HCT116 (cell line): ENCODE data around the gene PRCD. TPM values are rescaled to one million over a fixed set of nuclear protein-coding genes. Genes with fewer than 3 reads are reported as not detected.

Source experiments
- ATAC-seq: fragments of 200-7000 bp; cut with Tn5 transposase; 2 replicates; pipeline ENCODE4 v1.9.1; 2020; ENCODE audit warnings: mild to moderate bottlenecking, moderate library complexity
- BruUV-seq: library from RNA; stranded (reverse); fragments of 400-500 nt; replicated peaks from 2 replicates; lab custom pipeline; 2021; lab: Mats Ljungman, UMichigan
- CTCF ChIA-PET: fragments of 300-600 bp; sonication (Branson Sonifier 250); formaldehyde crosslinking; loops from one replicate; lab custom pipeline; 2021; ENCODE audit warnings: antibody characterized with exemption; lab: Charles Lee
- POLR2A ChIA-PET: fragments of 300-600, 350-600 bp; sonication (Branson Sonifier 250); formaldehyde crosslinking; loops from one replicate; lab custom pipeline; 2021; ENCODE audit warnings: antibody characterized with exemption; lab: Charles Lee
- RAD21 ChIA-PET, 2 experiments: fragments of 300-600 bp; sonication (Branson Sonifier 250); formaldehyde crosslinking; loops; one replicate each; lab custom pipeline; 2023; ENCODE audit warnings: low total read pairs in 2 of 2; ENCODE audit not compliant: uncharacterized antibody in 2 of 2, unreplicated experiment in 2 of 2, low non-redundant PET in 1 of 2; lab: Charles Lee
- DNase-seq: peaks from one replicate; pipeline ENCODE4 v3.0.0-alpha.2; 2010; ENCODE audit warnings: low read depth, low spot score
- H2AFZ ChIP-seq: fragments of 200-600 bp; shearing (Covaris generic), sonication (generic); 2 replicates; pipeline ENCODE4 v1.6.1; 2017; ENCODE audit warnings: low read depth, mixed run types, mixed read lengths, antibody characterized with exemption, low read length; ENCODE audit not compliant: poor library complexity, severe bottlenecking
- H3K27ac ChIP-seq: 2 replicates; pipeline ENCODE4 v1.5.1; 2012; ENCODE audit warnings: low read depth, low read length
- H3K27me3 ChIP-seq: fragments of 200-600 bp; sonication (generic); 2 replicates; pipeline ENCODE4 v1.6.1; 2016; ENCODE audit warnings: mixed run types, low read length, mixed read lengths; ENCODE audit not compliant: insufficient read depth
- H3K36me3 ChIP-seq, 2 experiments: fragments of 200-500 bp in 1 of 2; fragments of 200-600 bp in 1 of 2; sonication (Bioruptor generic) in 1 of 2; sonication (generic) in 1 of 2; 2 replicates each; pipeline versions ENCODE4 v1.5.1 to v1.6.1; 2014 to 2016; ENCODE audit warnings: low read length in 2 of 2, inconsistent platforms in 1 of 2, mixed read lengths in 1 of 2, mixed run types in 1 of 2; ENCODE audit not compliant: insufficient read depth in 2 of 2, control insufficient read depth in 1 of 2
- H3K4me1 ChIP-seq, 2 experiments: fragments of 200-600 bp in 1 of 2; sonication (generic) in 1 of 2; 2 replicates each; pipeline versions ENCODE4 v1.5.1 to v1.6.1; 2012 to 2017; ENCODE audit warnings: low read length in 2 of 2, inconsistent platforms in 1 of 2, mild to moderate bottlenecking in 1 of 2, mixed read lengths in 1 of 2, mixed run types in 1 of 2, moderate library complexity in 1 of 2; ENCODE audit not compliant: insufficient read depth in 2 of 2, control insufficient read depth in 1 of 2
- H3K4me2 ChIP-seq: fragments of 200-600 bp; sonication (generic); 2 replicates; pipeline ENCODE4 v1.6.1; 2017; ENCODE audit warnings: mixed run types, low read length, mixed read lengths
- H3K4me3 ChIP-seq, 2 experiments: fragments of 200-600 bp in 1 of 2; sonication (generic) in 1 of 2; replicated peaks in 1 of 2; 2 replicates each; pipeline ENCODE4 v1.5.1; 2011 to 2016; ENCODE audit warnings: low read length in 2 of 2, control low read depth in 1 of 2, low read depth in 1 of 2, mild to moderate bottlenecking in 1 of 2, mixed read lengths in 1 of 2, mixed run types in 1 of 2
- H3K79me2 ChIP-seq: fragments of 200-600 bp; sonication (generic); 2 replicates; pipeline ENCODE4 v1.6.1; 2017; ENCODE audit warnings: mild to moderate bottlenecking, mixed run types, low read length, moderate library complexity, mixed read lengths; ENCODE audit not compliant: insufficient read depth
- H3K9ac ChIP-seq: fragments of 200-600 bp; sonication (generic); 2 replicates; pipeline ENCODE4 v1.6.1; 2016; ENCODE audit warnings: low read length, mixed read lengths
- H3K9me2 ChIP-seq: fragments of 200-600 bp; sonication (generic), shearing (Covaris generic); 2 replicates; pipeline ENCODE4 v1.6.1; 2017; ENCODE audit warnings: mixed run types, mild to moderate bottlenecking, moderate library complexity; ENCODE audit not compliant: insufficient read depth
- H3K9me3 ChIP-seq, 2 experiments: fragments of 200-500 bp in 1 of 2; fragments of 200-600 bp in 1 of 2; sonication (Bioruptor generic) in 1 of 2; sonication (generic) in 1 of 2; 2 replicates each; pipeline ENCODE4 v1.6.1; 2014 to 2017; ENCODE audit warnings: low read length in 2 of 2, mixed read lengths in 2 of 2, inconsistent platforms in 1 of 2, low read depth in 1 of 2, mild to moderate bottlenecking in 1 of 2, mixed run types in 1 of 2, moderate library complexity in 1 of 2; ENCODE audit not compliant: control insufficient read depth in 1 of 2, insufficient read depth in 1 of 2
- H4K20me1 ChIP-seq: fragments of 200-600 bp; sonication (generic), shearing (Covaris generic); 2 replicates; pipeline ENCODE4 v1.6.1; 2017; ENCODE audit warnings: mixed run types, mild to moderate bottlenecking, moderate library complexity; ENCODE audit not compliant: insufficient read depth
- CBX3 ChIP-seq: IDR thresholded peaks from 2 replicates; pipeline ENCODE4 v1.6.1; 2012; ENCODE audit warnings: low read depth
- EGR1 ChIP-seq: IDR thresholded peaks from 2 replicates; pipeline ENCODE4 v1.6.1; 2012; ENCODE audit warnings: low read depth
- ELF1 ChIP-seq: IDR thresholded peaks from 2 replicates; pipeline ENCODE4 v1.6.1; 2012; ENCODE audit warnings: low read depth, borderline replicate concordance
- EZH2 ChIP-seq: fragments of 200-600 bp; sonication (generic); IDR thresholded peaks from 2 replicates; pipeline ENCODE4 v1.6.1; 2017; ENCODE audit warnings: antibody characterized with exemption, mixed run types
- FOSL1 ChIP-seq: IDR thresholded peaks from 2 replicates; pipeline ENCODE4 v1.6.1; 2012; ENCODE audit warnings: low read depth
- JUND ChIP-seq: IDR thresholded peaks from 2 replicates; pipeline ENCODE4 v1.6.1; 2012
- MAX ChIP-seq: IDR thresholded peaks from 2 replicates; pipeline ENCODE4 v1.6.1; 2012
- POLR2AphosphoS5 ChIP-seq: IDR thresholded peaks from 2 replicates; pipeline ENCODE4 v1.6.1; 2011; ENCODE audit warnings: mild to moderate bottlenecking, low read depth, low read length, moderate library complexity
- RAD21 ChIP-seq: IDR thresholded peaks from 2 replicates; pipeline ENCODE4 v1.6.1; 2012; ENCODE audit warnings: low read depth, mild to moderate bottlenecking
- REST ChIP-seq: IDR thresholded peaks from 2 replicates; pipeline ENCODE4 v1.6.1; 2012; ENCODE audit warnings: low read depth
- SRF ChIP-seq: IDR thresholded peaks from 2 replicates; pipeline ENCODE4 v1.6.1; 2012; ENCODE audit warnings: low read depth
- TCF7L2 ChIP-seq: IDR thresholded peaks from 2 replicates; pipeline ENCODE4 v1.7.0; 2011; ENCODE audit warnings: borderline replicate concordance, inconsistent platforms; ENCODE audit not compliant: insufficient read depth, insufficient read length; ENCODE audit errors: extremely low read depth
- ZBTB33 ChIP-seq: IDR thresholded peaks from 2 replicates; pipeline ENCODE4 v1.6.1; 2011; ENCODE audit warnings: mild to moderate bottlenecking, low read length, moderate library complexity; ENCODE audit not compliant: insufficient replicate concordance; ENCODE audit errors: extremely low read depth
- ZNF274 ChIP-seq: fragments of 200-500 bp; sonication (Bioruptor generic); IDR thresholded peaks from 2 replicates; pipeline ENCODE4 v1.6.1; 2014; ENCODE audit warnings: mild to moderate bottlenecking, low read depth, low read length, inconsistent platforms
- intact Hi-C: fragments of 100-400 bp; cut with micrococcal nuclease; formaldehyde crosslinking; loops from 2 replicates; pipeline ENCODE4 v1.10.0; 2022
- total RNA-seq: library from RNA; stranded (reverse); gene quantifications from one replicate; pipeline ENCODE4 v1.2.1, GENCODE V29; 2021; ENCODE audit not compliant: unreplicated experiment

Gene PRCD
- total RNA-seq, 1 experiment from 2014 or later = not detected

- CTCF ChIA-PET = no interaction called here
- BruUV-seq = no TSS peak
- intact Hi-C loops = no loop called here
Measured at GRCh38 chr17:76513306-76513692, 26.5 kb upstream of the PRCD start.

More at GRCh38 chr17:76513306-76513692, 26.5 kb upstream of the PRCD start:
- Histone ChIP-seq H3K27ac (no peak overlapping the region), H3K9me2 (no peaks in the 10 kb centered on the region), H3K9me3 (no peaks in the 10 kb centered on the region), H3K9ac (no peak overlapping the region), H4K20me1 (no peaks in the 10 kb centered on the region), H3K36me3 (no peaks in the 10 kb centered on the region), H3K79me2 (no peaks in the 10 kb centered on the region), H3K4me2 (no peak overlapping the region), H3K4me1 (peaks cover 0 to 3% of the 10 kb centered on the region in 2 experiments; a peak in 2 of 4 replicates), H2AFZ (no peak overlapping the region), H3K4me3 (no peak overlapping the region), H3K27me3 (no peaks in the 10 kb centered on the region)
- no peak for TF ChIP-seq CBX3
- no peak for TF ChIP-seq EZH2
- no peak for TF ChIP-seq ZBTB33
- TF ChIP-seq POLR2AphosphoS5 = no peak
- TF ChIP-seq TCF7L2 = no peak
- no peak for TF ChIP-seq EGR1
- TF ChIP-seq SRF = no peak
- TF ChIP-seq JUND = no peak
- TF ChIP-seq RAD21 = no peak
- no peak for TF ChIP-seq REST
- no peak for TF ChIP-seq FOSL1
- no peak for TF ChIP-seq MAX
- TF ChIP-seq ELF1 = no peak
- no peak for TF ChIP-seq ZNF274
- RAD21 ChIA-PET = no interaction called here
- DNase-seq = no peak
- ATAC-seq = no peak
- POLR2A ChIA-PET = no interaction called here
